Fibroblast of villous mesenchyme (primary cell): ENCODE results near the gene ACMSD. TPM values are rescaled to one million over a fixed set of nuclear protein-coding genes. Genes with fewer than 3 reads are reported as not detected.
"Not testable (repeated sequence)": the region's sequence is repeated elsewhere in the genome, so short reads cannot be mapped to it uniquely, and the experiment has no call there.

Source experiments
- DNase-seq: peaks from one replicate; pipeline ENCODE4 v3.0.0-alpha.2; 2010; ENCODE audit warnings: low read depth
- H3K4me3 ChIP-seq: 2 replicates; pipeline ENCODE4 v1.5.1; 2011; ENCODE audit warnings: low read depth, mild to moderate bottlenecking, low read length
- CTCF ChIP-seq: IDR thresholded peaks from 2 replicates; pipeline ENCODE4 v1.5.1; 2012; ENCODE audit warnings: low read depth, mild to moderate bottlenecking, low read length; ENCODE audit not compliant: insufficient read depth
- total RNA-seq: library from RNA; depleted of rRNA; stranded (reverse); fragments of >200 nt; gene quantifications from 2 replicates; pipeline ENCODE4 v1.2.3, GENCODE V29; 2012

The ACMSD gene
- total RNA-seq, 1 donor, result not detected

- no peak for DNase-seq
- H3K4me3 ChIP-seq, result no peak overlapping the region
- TF ChIP-seq CTCF, result no peak
Observed at GRCh38 chr2:134882773-134883172, 44.4 kb downstream of the ACMSD start.

- no peak for DNase-seq
- no peak overlapping the region for H3K4me3 ChIP-seq
- TF ChIP-seq CTCF, result no peak
Observed at GRCh38 chr2:134883552-134884293, 45.3 kb downstream of the ACMSD start.

GRCh38 chr2:134884435-134884834, 46.0 kb downstream of the ACMSD start:
- DNase-seq, result no peak
- no peak overlapping the region for H3K4me3 ChIP-seq
- TF ChIP-seq CTCF, result no peak

- TF ChIP-seq CTCF, result no peak
- no peak overlapping the region for H3K4me3 ChIP-seq
- no peak for DNase-seq
Observed at GRCh38 chr2:134892282-134893035, 54.0 kb downstream of the ACMSD start.

GRCh38 chr2:134897932-134898331, 59.5 kb downstream of the ACMSD start:
- no peak overlapping the region for H3K4me3 ChIP-seq
- peak; percentile 35 for TF ChIP-seq CTCF
- peak; percentile 21 for DNase-seq

- no peak for DNase-seq
- no peak overlapping the region for H3K4me3 ChIP-seq
- no peak for TF ChIP-seq CTCF
Observed at GRCh38 chr2:134899204-134899603, 60.8 kb downstream of the ACMSD start.

GRCh38 chr2:134900151-134900550, 61.7 kb downstream of the ACMSD start:
- no peak for DNase-seq
- no peak overlapping the region for H3K4me3 ChIP-seq
- TF ChIP-seq CTCF, result no peak

- H3K4me3 ChIP-seq, DNase-seq: not testable (repeated sequence)
Observed at GRCh38 chr2:134903701-134904100, 65.3 kb downstream of the ACMSD start.
